SK-N-SH (cell line): Measurements from ENCODE around the gene SLX4IP.

Experiments
- EP300 ChIP-seq, 2 experiments: IDR thresholded peaks; 2 replicates each; pipeline versions ENCODE4 v1.4.0 to v1.6.1; 2012; ENCODE audit warnings: borderline replicate concordance in 1 of 2, low read depth in 1 of 2, low read length in 1 of 2
- EZH2phosphoT487 ChIP-seq: fragments of 200-600 bp; sonication (generic); IDR thresholded peaks from 2 replicates; pipeline ENCODE4 v1.6.1; 2017; ENCODE audit warnings: low read depth, mixed run types, mild to moderate bottlenecking, antibody characterized with exemption, moderate library complexity, borderline replicate concordance
- FOXM1 ChIP-seq: IDR thresholded peaks from 2 replicates; pipeline ENCODE4 v1.4.0; 2012; ENCODE audit warnings: low read depth, mild to moderate bottlenecking
- GABPA ChIP-seq: IDR thresholded peaks from 2 replicates; pipeline ENCODE4 v1.4.0; 2012; ENCODE audit warnings: low read depth, mild to moderate bottlenecking
- GATA2 ChIP-seq: sonication (generic); formaldehyde crosslinking; IDR thresholded peaks from 2 replicates; pipeline ENCODE4 v1.5.0; 2020; ENCODE audit warnings: mild to moderate bottlenecking, missing genetic modification reagents
- JUND ChIP-seq: IDR thresholded peaks from 2 replicates; pipeline ENCODE4 v1.4.0; 2012
- MXI1 ChIP-seq: IDR thresholded peaks from 2 replicates; pipeline ENCODE4 v1.6.1; 2012; ENCODE audit warnings: mild to moderate bottlenecking, low read depth, low read length, improper control_type of control experiment
- NFIC ChIP-seq: IDR thresholded peaks from 2 replicates; pipeline ENCODE4 v1.4.0; 2012; ENCODE audit warnings: borderline replicate concordance
- POLR2AphosphoS5 ChIP-seq: IDR thresholded peaks from 2 replicates; pipeline ENCODE4 v1.6.1; 2012; ENCODE audit warnings: low read depth, low read length
- RFX5 ChIP-seq: IDR thresholded peaks from 2 replicates; pipeline ENCODE4 v1.6.1; 2012; ENCODE audit warnings: mild to moderate bottlenecking, improper control_type of control experiment, low read length
- YY1 ChIP-seq: IDR thresholded peaks from 2 replicates; pipeline ENCODE4 v1.4.0; 2012; ENCODE audit warnings: low read depth, mild to moderate bottlenecking
- TF ChIP-seq, protein P1 (sequence below): fragments of 200-600 bp; sonication (generic); IDR thresholded peaks from 2 replicates; pipeline ENCODE4 v1.6.1; 2017; ENCODE audit warnings: antibody characterized with exemption, mild to moderate bottlenecking, moderate library complexity
- TF ChIP-seq, protein P2 (sequence below): IDR thresholded peaks from 2 replicates; pipeline ENCODE4 v1.4.0; 2012; ENCODE audit warnings: low read depth
- TF ChIP-seq, protein P3 (sequence below): fragments of 150-350 bp; IDR thresholded peaks from 2 replicates; pipeline ENCODE4 v1.6.1; 2016; ENCODE audit warnings: mild to moderate bottlenecking, low read depth, low read length

DNA sequence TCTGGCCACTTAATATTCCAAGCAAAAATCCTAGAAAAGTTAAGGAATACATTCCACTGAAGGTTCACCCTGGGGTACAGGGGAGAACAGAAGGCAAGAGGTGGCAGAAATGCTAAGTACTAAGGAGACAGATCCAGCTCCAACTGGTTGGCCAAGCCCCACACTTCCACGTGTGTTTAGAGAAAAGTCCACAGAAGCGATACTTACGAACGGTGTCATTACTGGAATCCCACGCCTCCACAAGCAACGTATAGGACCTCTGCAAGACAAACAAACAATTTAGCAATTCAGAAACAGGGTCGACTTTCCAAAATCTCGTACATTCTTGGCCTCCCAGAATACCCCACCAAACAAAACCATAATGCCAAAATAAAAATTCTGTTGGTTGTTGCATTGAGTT lies 228.7 kb downstream of the SLX4IP start:
- TF ChIP-seq EP300 (IDR thresholded peaks at IDR 0.05; ENCODE audit: borderline replicate concordance in 1 of 2, low read depth in 1 of 2, low read length in 1 of 2): no peak
- TF ChIP-seq, protein P1, sequence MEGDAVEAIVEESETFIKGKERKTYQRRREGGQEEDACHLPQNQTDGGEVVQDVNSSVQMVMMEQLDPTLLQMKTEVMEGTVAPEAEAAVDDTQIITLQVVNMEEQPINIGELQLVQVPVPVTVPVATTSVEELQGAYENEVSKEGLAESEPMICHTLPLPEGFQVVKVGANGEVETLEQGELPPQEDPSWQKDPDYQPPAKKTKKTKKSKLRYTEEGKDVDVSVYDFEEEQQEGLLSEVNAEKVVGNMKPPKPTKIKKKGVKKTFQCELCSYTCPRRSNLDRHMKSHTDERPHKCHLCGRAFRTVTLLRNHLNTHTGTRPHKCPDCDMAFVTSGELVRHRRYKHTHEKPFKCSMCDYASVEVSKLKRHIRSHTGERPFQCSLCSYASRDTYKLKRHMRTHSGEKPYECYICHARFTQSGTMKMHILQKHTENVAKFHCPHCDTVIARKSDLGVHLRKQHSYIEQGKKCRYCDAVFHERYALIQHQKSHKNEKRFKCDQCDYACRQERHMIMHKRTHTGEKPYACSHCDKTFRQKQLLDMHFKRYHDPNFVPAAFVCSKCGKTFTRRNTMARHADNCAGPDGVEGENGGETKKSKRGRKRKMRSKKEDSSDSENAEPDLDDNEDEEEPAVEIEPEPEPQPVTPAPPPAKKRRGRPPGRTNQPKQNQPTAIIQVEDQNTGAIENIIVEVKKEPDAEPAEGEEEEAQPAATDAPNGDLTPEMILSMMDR: no peak
- TF ChIP-seq RFX5: no peak
- no peak for TF ChIP-seq POLR2AphosphoS5
- TF ChIP-seq EZH2phosphoT487: no peak
- TF ChIP-seq GATA2 (CRISPR knock-in tag): no peak
- no peak for TF ChIP-seq JUND
- TF ChIP-seq GABPA: no peak
- no peak for TF ChIP-seq MXI1
- TF ChIP-seq, protein P2, sequence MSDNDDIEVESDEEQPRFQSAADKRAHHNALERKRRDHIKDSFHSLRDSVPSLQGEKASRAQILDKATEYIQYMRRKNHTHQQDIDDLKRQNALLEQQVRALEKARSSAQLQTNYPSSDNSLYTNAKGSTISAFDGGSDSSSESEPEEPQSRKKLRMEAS: no peak
- TF ChIP-seq YY1: no peak
- TF ChIP-seq FOXM1: no peak
- no peak for TF ChIP-seq NFIC
- TF ChIP-seq, protein P3, sequence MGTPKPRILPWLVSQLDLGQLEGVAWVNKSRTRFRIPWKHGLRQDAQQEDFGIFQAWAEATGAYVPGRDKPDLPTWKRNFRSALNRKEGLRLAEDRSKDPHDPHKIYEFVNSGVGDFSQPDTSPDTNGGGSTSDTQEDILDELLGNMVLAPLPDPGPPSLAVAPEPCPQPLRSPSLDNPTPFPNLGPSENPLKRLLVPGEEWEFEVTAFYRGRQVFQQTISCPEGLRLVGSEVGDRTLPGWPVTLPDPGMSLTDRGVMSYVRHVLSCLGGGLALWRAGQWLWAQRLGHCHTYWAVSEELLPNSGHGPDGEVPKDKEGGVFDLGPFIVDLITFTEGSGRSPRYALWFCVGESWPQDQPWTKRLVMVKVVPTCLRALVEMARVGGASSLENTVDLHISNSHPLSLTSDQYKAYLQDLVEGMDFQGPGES: no peak
